GM19324 (cell line): ENCODE measurements around the gene KDM4B.

Experiments
- ATAC-seq: cut with Tn5 transposase; IDR thresholded peaks from one replicate; pipeline ENCODE4 v1.9.1; 2021; ENCODE audit warnings: mild to moderate bottlenecking, moderate library complexity; ENCODE audit not compliant: unreplicated experiment, low FRiP score

Gene KDM4B

DNA sequence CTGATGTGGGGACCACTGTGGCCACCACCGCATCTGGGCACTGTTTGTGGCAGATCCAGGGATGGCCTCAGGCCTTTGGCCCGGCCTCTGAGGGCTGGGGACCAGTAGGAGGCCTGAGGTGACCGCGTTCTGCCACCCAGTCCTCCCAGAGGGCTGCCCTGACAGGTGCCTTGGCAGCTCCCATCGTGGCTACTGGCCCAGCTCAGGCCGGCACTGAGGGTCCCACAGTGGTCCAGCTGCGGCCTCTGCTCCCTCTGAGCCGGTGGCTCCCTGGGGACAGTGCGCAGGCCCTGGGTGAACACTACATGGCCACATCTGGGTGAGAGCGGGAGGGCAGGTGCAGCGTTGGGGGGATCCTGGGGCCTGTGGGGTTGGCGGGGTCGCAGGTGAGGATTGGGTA lies 61.9 kb downstream of the KDM4B start:
- ATAC-seq, result no peak

DNA sequence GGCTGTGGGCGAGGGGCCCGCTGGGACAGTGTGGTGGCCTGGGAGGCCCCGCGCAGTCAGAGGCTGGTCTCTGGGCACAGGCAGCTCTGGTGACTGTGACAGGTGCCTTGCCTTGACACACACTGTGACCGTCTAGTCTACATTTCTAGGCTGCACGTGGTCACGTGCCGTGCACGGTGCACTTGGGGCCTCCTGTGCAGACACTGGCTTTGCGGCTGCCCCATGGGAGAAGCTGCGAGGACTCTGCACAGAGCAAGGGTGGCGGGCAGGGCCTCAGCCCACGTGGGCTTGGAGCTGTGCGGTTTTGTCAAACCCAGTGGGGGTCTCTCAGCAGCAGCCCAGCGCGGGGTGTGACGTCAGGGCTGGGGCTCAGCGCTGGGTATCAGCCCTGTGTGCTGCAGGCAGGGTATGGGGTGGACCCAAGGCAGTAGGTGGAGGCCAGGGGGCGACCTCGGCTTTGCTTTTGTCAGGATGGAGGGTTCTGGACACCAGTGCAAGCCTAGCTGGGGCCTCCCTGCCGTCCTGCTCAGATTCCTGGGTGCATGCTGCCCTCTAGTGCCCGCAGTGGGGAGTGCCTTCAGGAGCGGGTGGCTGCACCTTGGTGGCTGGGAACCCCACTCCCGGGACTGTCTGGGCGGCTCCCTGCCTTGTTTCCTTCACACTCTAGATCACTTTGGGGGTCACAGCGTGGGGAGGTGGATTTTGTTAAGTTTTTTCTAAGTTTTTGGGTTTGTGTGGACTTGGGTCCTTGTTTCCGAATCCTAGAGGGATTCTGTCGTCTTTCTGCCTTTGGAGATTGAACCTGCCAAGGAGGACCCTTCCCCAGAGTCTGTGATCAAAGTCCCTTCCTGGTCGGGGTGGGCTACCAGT lies 62.6 kb downstream of the KDM4B start:
- peak; percentile 52 for ATAC-seq

GRCh38 chr19:5032101-5032967 lies 63.4 kb downstream of the KDM4B start:
- no peak for ATAC-seq

GRCh38 chr19:5035105-5035761 lies 66.3 kb downstream of the KDM4B start:
- no peak for ATAC-seq

- no peak for ATAC-seq
Measured at GRCh38 chr19:5035793-5036697, 67.1 kb downstream of the KDM4B start.

GRCh38 chr19:5036698-5037563 lies 68.0 kb downstream of the KDM4B start:
- ATAC-seq, result no peak

- no peak for ATAC-seq
Measured at GRCh38 chr19:5037936-5038335, 69.0 kb downstream of the KDM4B start.

- no peak for ATAC-seq
Measured at GRCh38 chr19:5038631-5039271, 69.8 kb downstream of the KDM4B start.

DNA sequence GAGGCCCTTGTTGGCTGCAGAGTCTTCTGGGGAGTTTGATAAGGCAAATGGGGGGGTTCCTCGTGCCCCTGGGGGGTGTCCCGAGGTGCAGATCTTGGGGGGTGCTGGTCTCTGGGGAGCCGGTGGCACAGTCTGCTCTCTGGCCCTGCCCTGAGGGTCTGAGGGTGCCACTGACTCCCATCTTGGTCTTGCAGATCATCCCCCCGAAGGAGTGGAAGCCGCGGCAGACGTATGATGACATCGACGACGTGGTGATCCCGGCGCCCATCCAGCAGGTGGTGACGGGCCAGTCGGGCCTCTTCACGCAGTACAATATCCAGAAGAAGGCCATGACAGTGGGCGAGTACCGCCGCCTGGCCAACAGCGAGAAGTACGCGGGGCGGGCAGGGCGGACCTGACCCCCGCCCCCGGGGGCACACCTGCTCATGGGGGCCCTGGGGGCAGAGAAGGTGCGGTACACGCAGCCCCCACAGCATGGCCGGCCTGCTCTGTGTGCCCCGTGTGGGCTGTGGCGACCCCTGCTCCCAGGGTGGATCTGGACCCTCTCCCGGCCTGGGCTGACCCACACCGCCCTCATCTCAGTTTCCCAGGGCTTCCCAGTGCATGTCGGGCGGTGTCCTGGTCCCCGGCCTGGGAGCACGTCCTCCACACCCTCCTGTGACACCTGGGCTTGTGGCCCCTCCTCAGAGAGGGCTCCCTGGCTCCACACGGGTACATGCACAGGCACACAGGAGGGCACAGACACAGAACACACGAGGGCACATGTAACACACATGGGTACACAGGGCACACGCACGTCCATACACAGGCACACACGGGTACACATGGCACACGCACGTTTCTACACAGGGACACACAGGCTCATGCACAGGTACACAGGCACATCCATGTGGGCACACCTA lies 71.0 kb downstream of the KDM4B start:
- no peak for ATAC-seq

GRCh38 chr19:5040544-5041167 lies 71.7 kb downstream of the KDM4B start:
- no peak for ATAC-seq

DNA sequence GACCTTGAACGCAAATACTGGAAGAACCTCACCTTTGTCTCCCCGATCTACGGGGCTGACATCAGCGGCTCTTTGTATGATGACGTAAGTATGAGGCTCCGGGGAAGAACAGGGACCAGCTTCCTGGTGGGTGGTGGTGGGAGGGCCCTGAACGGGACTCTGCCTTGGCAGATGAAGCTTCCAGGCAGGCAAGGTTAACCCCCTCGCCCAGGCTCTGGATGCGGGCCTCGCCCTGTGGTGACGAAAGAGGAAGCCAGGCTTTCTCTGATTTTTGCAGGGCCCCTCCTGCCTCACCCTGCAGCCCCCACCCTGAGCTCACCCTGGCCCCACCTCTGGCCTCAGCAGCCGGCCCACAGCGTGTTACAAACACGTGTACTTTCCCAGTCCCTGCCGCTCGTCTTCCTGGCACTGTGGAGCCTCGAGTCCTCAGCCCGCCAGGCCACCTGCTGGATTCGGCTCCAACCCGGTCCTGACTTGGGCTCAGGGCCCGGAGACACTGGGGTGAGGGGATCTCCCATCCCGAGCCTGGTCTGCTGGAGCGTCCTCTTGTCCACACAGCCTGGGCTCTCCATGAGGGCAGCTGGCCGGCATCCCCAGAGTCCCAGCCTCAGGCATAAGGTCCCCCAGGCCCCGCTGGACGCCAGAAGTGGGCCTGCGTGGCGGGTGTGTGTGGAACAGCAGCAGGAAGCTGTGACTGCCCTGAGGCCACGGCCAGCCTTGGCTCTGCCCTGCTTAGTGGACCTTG lies 72.4 kb downstream of the KDM4B start:
- ATAC-seq, result no peak

DNA sequence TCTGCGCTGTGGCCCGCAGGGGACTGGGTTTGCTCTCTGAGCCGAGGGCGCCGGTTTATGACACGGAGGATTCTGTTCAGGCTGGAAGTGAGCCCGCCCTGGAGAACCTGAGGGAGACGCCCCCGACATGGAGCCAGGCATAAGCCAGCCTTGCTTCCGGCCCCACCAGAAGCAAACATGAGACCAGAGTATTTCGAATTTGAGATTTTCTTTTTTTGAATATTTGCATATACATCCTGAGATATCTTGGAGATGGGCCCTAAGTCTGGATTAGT lies 72.9 kb downstream of the KDM4B start:
- ATAC-seq, result no peak

DNA sequence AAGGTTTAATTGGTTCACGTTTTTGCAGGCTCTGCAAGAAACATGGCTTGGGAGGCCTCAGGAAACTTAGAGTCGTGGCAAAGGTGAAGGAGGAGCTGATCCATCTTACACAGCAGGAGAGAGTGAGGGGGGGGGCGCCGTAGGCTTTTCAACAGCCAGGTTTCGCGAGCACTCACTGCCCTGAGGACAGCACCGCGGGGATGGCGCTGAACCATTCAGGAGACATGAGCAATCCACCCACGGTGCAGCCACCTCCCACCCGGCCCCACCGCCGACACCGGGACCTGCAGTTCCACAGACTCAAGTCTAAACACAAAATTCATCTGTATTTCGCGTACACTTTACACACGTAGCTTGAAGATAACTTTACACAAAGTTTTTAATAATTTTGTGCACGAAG lies 73.6 kb downstream of the KDM4B start:
- no peak for ATAC-seq

- ATAC-seq, result no peak
Measured at GRCh38 chr19:5045029-5045428, 76.1 kb downstream of the KDM4B start.

DNA sequence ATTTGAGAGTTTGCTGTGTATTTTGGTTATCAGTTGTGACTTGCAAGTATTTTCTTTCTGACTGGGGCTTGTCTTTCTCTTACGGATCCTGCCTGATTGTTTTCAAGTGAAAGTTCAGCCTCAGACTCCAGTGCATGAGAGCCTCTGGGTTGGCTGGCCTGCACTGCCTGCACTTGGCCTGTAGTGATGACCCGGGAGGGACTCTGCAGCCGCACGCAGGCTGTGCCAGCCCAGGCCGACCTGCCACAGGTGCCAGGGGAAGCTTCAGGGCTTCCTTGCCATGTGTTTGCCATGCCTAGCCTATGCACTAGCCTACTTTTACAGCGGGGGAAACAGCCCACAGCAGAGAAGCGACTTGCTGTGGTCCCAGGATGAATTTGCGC lies 77.0 kb downstream of the KDM4B start:
- no peak for ATAC-seq

DNA sequence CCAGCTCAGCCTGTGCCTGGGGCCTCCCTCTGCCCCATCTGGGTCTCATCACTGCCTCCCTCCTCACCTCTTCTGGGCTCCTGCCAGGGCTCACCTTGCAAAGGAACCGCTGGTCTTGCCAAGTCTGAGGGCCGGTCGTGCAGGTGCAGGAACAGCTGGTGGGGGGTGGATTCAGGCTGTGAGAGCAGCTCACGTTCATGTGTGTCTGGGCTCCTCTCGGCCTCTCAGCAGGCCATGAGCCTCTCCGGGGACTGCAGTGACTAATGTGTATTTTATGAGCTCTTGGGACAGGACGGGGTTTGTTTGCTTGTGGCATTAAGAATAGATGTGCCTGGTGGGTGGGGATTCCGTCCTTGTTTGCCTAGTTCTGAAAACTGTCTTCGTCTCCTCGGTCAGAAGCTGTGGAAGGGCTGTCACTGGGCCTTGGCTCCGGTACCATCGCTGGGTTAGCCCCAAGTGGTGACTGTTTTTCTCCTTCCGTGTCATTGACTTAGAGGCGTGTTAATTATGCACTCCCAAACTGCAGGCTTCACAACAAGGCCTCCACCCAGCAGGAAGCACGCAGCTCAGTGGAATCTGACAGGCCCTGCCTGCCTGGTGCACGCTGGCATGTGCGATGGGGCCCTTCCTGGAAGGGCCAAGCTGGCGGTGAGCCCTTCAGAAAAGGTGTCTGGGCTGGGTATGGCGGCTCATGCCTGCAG lies 77.6 kb downstream of the KDM4B start:
- no peak for ATAC-seq
